ENCODE data around the gene LMAN1L.

GRCh38 chr15:74841891-74842373 lies 29.3 kb downstream of the LMAN1L start:
- TF ChIP-seq EZH2 (IDR thresholded peaks at IDR 0.05; ENCODE audit: borderline replicate concordance, insufficient read depth, low read length, poor library complexity, severe bottlenecking) (no peak), POLR2AphosphoS5 (IDR thresholded peaks at IDR 0.05) (no peak), MXI1 (conservative IDR thresholded peaks at IDR 0.05; ENCODE audit: poor library complexity, severe bottlenecking) (no peak), TAF1 (IDR thresholded peaks at IDR 0.05; ENCODE audit: low read depth) (no peak)
- TF ChIP-seq, protein P1, sequence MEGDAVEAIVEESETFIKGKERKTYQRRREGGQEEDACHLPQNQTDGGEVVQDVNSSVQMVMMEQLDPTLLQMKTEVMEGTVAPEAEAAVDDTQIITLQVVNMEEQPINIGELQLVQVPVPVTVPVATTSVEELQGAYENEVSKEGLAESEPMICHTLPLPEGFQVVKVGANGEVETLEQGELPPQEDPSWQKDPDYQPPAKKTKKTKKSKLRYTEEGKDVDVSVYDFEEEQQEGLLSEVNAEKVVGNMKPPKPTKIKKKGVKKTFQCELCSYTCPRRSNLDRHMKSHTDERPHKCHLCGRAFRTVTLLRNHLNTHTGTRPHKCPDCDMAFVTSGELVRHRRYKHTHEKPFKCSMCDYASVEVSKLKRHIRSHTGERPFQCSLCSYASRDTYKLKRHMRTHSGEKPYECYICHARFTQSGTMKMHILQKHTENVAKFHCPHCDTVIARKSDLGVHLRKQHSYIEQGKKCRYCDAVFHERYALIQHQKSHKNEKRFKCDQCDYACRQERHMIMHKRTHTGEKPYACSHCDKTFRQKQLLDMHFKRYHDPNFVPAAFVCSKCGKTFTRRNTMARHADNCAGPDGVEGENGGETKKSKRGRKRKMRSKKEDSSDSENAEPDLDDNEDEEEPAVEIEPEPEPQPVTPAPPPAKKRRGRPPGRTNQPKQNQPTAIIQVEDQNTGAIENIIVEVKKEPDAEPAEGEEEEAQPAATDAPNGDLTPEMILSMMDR (IDR thresholded peaks at IDR 0.05; ENCODE audit: poor library complexity, severe bottlenecking), result no peak
- TF ChIP-seq, protein P2, sequence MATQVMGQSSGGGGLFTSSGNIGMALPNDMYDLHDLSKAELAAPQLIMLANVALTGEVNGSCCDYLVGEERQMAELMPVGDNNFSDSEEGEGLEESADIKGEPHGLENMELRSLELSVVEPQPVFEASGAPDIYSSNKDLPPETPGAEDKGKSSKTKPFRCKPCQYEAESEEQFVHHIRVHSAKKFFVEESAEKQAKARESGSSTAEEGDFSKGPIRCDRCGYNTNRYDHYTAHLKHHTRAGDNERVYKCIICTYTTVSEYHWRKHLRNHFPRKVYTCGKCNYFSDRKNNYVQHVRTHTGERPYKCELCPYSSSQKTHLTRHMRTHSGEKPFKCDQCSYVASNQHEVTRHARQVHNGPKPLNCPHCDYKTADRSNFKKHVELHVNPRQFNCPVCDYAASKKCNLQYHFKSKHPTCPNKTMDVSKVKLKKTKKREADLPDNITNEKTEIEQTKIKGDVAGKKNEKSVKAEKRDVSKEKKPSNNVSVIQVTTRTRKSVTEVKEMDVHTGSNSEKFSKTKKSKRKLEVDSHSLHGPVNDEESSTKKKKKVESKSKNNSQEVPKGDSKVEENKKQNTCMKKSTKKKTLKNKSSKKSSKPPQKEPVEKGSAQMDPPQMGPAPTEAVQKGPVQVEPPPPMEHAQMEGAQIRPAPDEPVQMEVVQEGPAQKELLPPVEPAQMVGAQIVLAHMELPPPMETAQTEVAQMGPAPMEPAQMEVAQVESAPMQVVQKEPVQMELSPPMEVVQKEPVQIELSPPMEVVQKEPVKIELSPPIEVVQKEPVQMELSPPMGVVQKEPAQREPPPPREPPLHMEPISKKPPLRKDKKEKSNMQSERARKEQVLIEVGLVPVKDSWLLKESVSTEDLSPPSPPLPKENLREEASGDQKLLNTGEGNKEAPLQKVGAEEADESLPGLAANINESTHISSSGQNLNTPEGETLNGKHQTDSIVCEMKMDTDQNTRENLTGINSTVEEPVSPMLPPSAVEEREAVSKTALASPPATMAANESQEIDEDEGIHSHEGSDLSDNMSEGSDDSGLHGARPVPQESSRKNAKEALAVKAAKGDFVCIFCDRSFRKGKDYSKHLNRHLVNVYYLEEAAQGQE (IDR thresholded peaks at IDR 0.05; ENCODE audit: borderline replicate concordance), result no peak

Data from neural cell (in vitro differentiated cells).